H9 (cell line): ENCODE measurements around the gene CDH20. TPM values are rescaled to one million over a fixed set of nuclear protein-coding genes. Genes with fewer than 3 reads are reported as not detected.

Experiments used
- DNase-seq: peaks from one replicate; pipeline ENCODE4 v3.0.0-alpha.2; 2017
- H2AFZ ChIP-seq: one replicate; pipeline ENCODE4 v1.6.1; 2013; ENCODE audit warnings: mild to moderate bottlenecking, low read length, control low read depth, moderate library complexity
- H2AK5ac ChIP-seq: 2 replicates; pipeline ENCODE4 v1.6.1; 2013; ENCODE audit warnings: low read length, control low read depth, mixed read lengths; ENCODE audit not compliant: insufficient read length
- H2BK120ac ChIP-seq: one replicate; pipeline ENCODE4 v1.6.1; 2013; ENCODE audit warnings: low read depth, mild to moderate bottlenecking, low read length, control low read depth, inconsistent platforms; ENCODE audit not compliant: poor library complexity, severe bottlenecking
- H2BK12ac ChIP-seq: 2 replicates; pipeline ENCODE4 v1.6.1; 2013; ENCODE audit warnings: low read length, control low read depth, mixed read lengths, low read depth; ENCODE audit not compliant: insufficient read length
- H2BK15ac ChIP-seq: 2 replicates; pipeline ENCODE4 v1.6.1; 2013; ENCODE audit warnings: low read depth, low read length, control low read depth
- H2BK20ac ChIP-seq: one replicate; pipeline ENCODE4 v1.6.1; 2013; ENCODE audit warnings: low read depth, mild to moderate bottlenecking, low read length, control low read depth, inconsistent platforms; ENCODE audit not compliant: poor library complexity, severe bottlenecking
- H2BK5ac ChIP-seq: 2 replicates; pipeline ENCODE4 v1.6.1; 2013; ENCODE audit warnings: low read length, control low read depth, mixed read lengths; ENCODE audit not compliant: insufficient read length
- H3K14ac ChIP-seq: 2 replicates; pipeline ENCODE4 v1.6.1; 2013; ENCODE audit warnings: low read length, control low read depth; ENCODE audit not compliant: insufficient read depth
- H3K18ac ChIP-seq: 2 replicates; pipeline ENCODE4 v1.6.1; 2013; ENCODE audit warnings: low read depth, mild to moderate bottlenecking, mixed read lengths, low read length, control low read depth; ENCODE audit not compliant: insufficient read length
- H3K23ac ChIP-seq: 2 replicates; pipeline ENCODE4 v1.6.1; 2013; ENCODE audit warnings: low read length, control low read depth, mixed read lengths, low read depth; ENCODE audit not compliant: insufficient read length
- H3K23me2 ChIP-seq: 2 replicates; pipeline ENCODE4 v1.6.1; 2013; ENCODE audit warnings: low read depth, mild to moderate bottlenecking, mixed read lengths, low read length, control low read depth; ENCODE audit not compliant: insufficient read length, poor library complexity, severe bottlenecking
- H3K27ac ChIP-seq: 2 replicates; pipeline ENCODE4 v1.5.1; 2013; ENCODE audit warnings: low read length, control low read depth, mixed read lengths, low read depth; ENCODE audit not compliant: insufficient read length
- H3K27me3 ChIP-seq: 2 replicates; pipeline ENCODE4 v1.6.1; 2013; ENCODE audit warnings: low read length, control low read depth, inconsistent platforms; ENCODE audit not compliant: insufficient read depth
- H3K4ac ChIP-seq: 2 replicates; pipeline ENCODE4 v1.6.1; 2013; ENCODE audit warnings: low read depth, mild to moderate bottlenecking, control low read depth, inconsistent platforms, low read length, moderate library complexity
- H3K4me1 ChIP-seq: 2 replicates; pipeline ENCODE4 v1.6.1; 2013; ENCODE audit warnings: low read length, control low read depth, inconsistent platforms; ENCODE audit not compliant: insufficient read depth
- H3K4me2 ChIP-seq: 2 replicates; pipeline ENCODE4 v1.6.1; 2013; ENCODE audit warnings: low read length, control low read depth, mixed read lengths; ENCODE audit not compliant: insufficient read length, insufficient read depth
- H3K56ac ChIP-seq: 2 replicates; pipeline ENCODE4 v1.6.1; 2013; ENCODE audit warnings: low read depth, mild to moderate bottlenecking, mixed read lengths, low read length, control low read depth; ENCODE audit not compliant: insufficient read length
- H3K79me1 ChIP-seq: 2 replicates; pipeline ENCODE4 v1.6.1; 2013; ENCODE audit warnings: low read depth, mild to moderate bottlenecking, moderate library complexity, low read length, control low read depth, inconsistent platforms; ENCODE audit not compliant: insufficient read depth, poor library complexity, severe bottlenecking
- H3K79me2 ChIP-seq: 2 replicates; pipeline ENCODE4 v1.6.1; 2013; ENCODE audit warnings: low read length, control low read depth, inconsistent platforms; ENCODE audit not compliant: insufficient read depth
- H3K9ac ChIP-seq: 2 replicates; pipeline ENCODE4 v1.6.1; 2013; ENCODE audit warnings: low read length, control low read depth, mixed read lengths; ENCODE audit not compliant: insufficient read length; ENCODE audit errors: extremely low read depth
- H3K9me3 ChIP-seq: one replicate; pipeline ENCODE4 v1.6.1; 2013; ENCODE audit warnings: low read depth, low read length, inconsistent platforms; ENCODE audit not compliant: control insufficient read depth
- H3T11ph ChIP-seq: one replicate; pipeline ENCODE4 v1.6.1; 2013; ENCODE audit warnings: mild to moderate bottlenecking, low read length, control low read depth, inconsistent platforms
- H4K20me1 ChIP-seq: one replicate; pipeline ENCODE4 v1.6.1; 2013; ENCODE audit not compliant: control insufficient read depth, insufficient read length, insufficient read depth
- H4K5ac ChIP-seq: 2 replicates; pipeline ENCODE4 v1.6.1; 2013; ENCODE audit warnings: low read depth, mild to moderate bottlenecking, mixed read lengths, low read length, control low read depth; ENCODE audit not compliant: insufficient read length
- H4K8ac ChIP-seq: replicated peaks from 2 replicates; pipeline ENCODE4 v1.6.1; 2013; ENCODE audit warnings: low read length, control low read depth, mixed read lengths, low read depth; ENCODE audit not compliant: insufficient read length
- H4K91ac ChIP-seq: 2 replicates; pipeline ENCODE4 v1.6.1; 2013; ENCODE audit warnings: low read depth, mild to moderate bottlenecking, moderate library complexity, mixed read lengths, low read length, control low read depth; ENCODE audit not compliant: insufficient read length
- H3K27ac Mint-ChIP-seq, 3 experiments: 2 replicates in 2 of 3; 3 replicates in 1 of 3; pipeline ENCODE4 v1.8.0; 2020 to 2021; ENCODE audit warnings: mixed read lengths in 3 of 3, mild to moderate bottlenecking in 1 of 3, moderate library complexity in 1 of 3
- H3K27me3 Mint-ChIP-seq: 2 replicates; pipeline ENCODE4 v1.8.0; 2021; ENCODE audit warnings: low read depth, mild to moderate bottlenecking, moderate library complexity, mixed read lengths
- H3K36me3 Mint-ChIP-seq, 3 experiments: 2 replicates in 2 of 3; 3 replicates in 1 of 3; pipeline ENCODE4 v1.8.0; 2020 to 2021; ENCODE audit warnings: low read depth in 3 of 3, mixed read lengths in 3 of 3; ENCODE audit not compliant: insufficient read depth in 1 of 3
- H3K4me1 Mint-ChIP-seq, 2 experiments: 2 replicates each; pipeline ENCODE4 v1.8.0; 2020; ENCODE audit warnings: mixed read lengths in 2 of 2
- H3K4me3 Mint-ChIP-seq, 2 experiments: 2 replicates in 1 of 2; 3 replicates in 1 of 2; pipeline ENCODE4 v1.8.0; 2020 to 2021; ENCODE audit warnings: mild to moderate bottlenecking in 2 of 2, mixed read lengths in 2 of 2, moderate library complexity in 1 of 2
- H3K9me3 Mint-ChIP-seq, 2 experiments: 2 replicates in 1 of 2; 3 replicates in 1 of 2; pipeline ENCODE4 v1.8.0; 2020; ENCODE audit warnings: mild to moderate bottlenecking in 2 of 2, mixed read lengths in 2 of 2, moderate library complexity in 1 of 2
- CTCF ChIP-seq: fragments of 200-600 bp; sonication (generic); conservative IDR thresholded peaks from 3 replicates; pipeline ENCODE4 v1.8.0; 2021; ENCODE audit warnings: antibody characterized with exemption, mild to moderate bottlenecking
- WGBS: extraction: QIAGEN DNeasy Blood & Tissue Kit; methylation state at CpG from one replicate; pipeline ENCODE4 v1.1.7; 2013; ENCODE audit warnings: missing lambda C conversion rate, low lambda C conversion rate, mixed read lengths; ENCODE audit not compliant: insufficient read length; ENCODE audit errors: extremely low coverage; 5-methylcytosine and 5-hydroxymethylcytosine counted together
- total RNA-seq: library from RNA; stranded (reverse); gene quantifications from 2 replicates; pipeline ENCODE4 v1.2.1, GENCODE V29; 2021

The CDH20 gene
- total RNA-seq, 1 experiment from 2014 or later: not detected

GRCh38 chr18:61308795-61309393 is 24.3 kb upstream of the CDH20 start:
- Histone ChIP-seq H2BK120ac (no peak overlapping the region), H3K79me1 (no peaks in the 10 kb centered on the region), H2BK12ac (no peak overlapping the region), H3T11ph (no peak overlapping the region), H3K23ac (no peak overlapping the region), H3K14ac (no peak overlapping the region), H3K18ac (no peak overlapping the region), H4K8ac (no peak overlapping the region), H3K4me1 (no peaks in the 10 kb centered on the region), H2BK5ac (no peak overlapping the region), H3K4ac (no peak overlapping the region), H4K5ac (no peak overlapping the region), H3K79me2 (no peaks in the 10 kb centered on the region), H2BK20ac (no peak overlapping the region), H2BK15ac (no peak overlapping the region), H3K27me3 (no peaks in the 10 kb centered on the region), H4K91ac (no peak overlapping the region), H3K9me3 (no peaks in the 10 kb centered on the region), H2AK5ac (no peak overlapping the region), H4K20me1 (no peaks in the 10 kb centered on the region), H2AFZ (no peak overlapping the region), H3K27ac (no peak overlapping the region), H3K9ac (no peak overlapping the region), H3K4me2 (no peak overlapping the region), H3K56ac (no peak overlapping the region), H3K23me2 (no peaks in the 10 kb centered on the region)
- no peak for TF ChIP-seq CTCF
- no peak for DNase-seq
- H3K36me3 Mint-ChIP-seq: peaks cover 0 to 2% (median 0%) of the 10 kb centered on the region in 3 experiments; a peak in 2 of 7 replicates
- WGBS: no CpG with 5 or more reads among the region's 11 CpGs
- peaks cover 0 to 2% of the 10 kb centered on the region in 2 experiments; a peak in 3 of 5 replicates for H3K9me3 Mint-ChIP-seq
- H3K27ac Mint-ChIP-seq: no peak overlapping the region
- no peak overlapping the region for H3K4me3 Mint-ChIP-seq
- no peaks in the 10 kb centered on the region for H3K4me1 Mint-ChIP-seq
- no peaks in the 10 kb centered on the region for H3K27me3 Mint-ChIP-seq
